LNCAP (cell line): ENCODE data around the gene GSKIP.

Source experiments
- CTCF ChIP-seq: fragments of 450-650 bp; IDR thresholded peaks from 2 replicates; pipeline ENCODE4 v1.5.1; 2017; ENCODE audit warnings: mild to moderate bottlenecking

The GSKIP gene

GRCh38 chr14:96393071-96393691, 29.9 kb downstream of the GSKIP start:
- no peak for TF ChIP-seq CTCF

GRCh38 chr14:96394047-96394815, 30.9 kb downstream of the GSKIP start:
- TF ChIP-seq CTCF, result no peak

- TF ChIP-seq CTCF, result no peak
Measured at GRCh38 chr14:96398432-96398831, 35.1 kb downstream of the GSKIP start.

DNA sequence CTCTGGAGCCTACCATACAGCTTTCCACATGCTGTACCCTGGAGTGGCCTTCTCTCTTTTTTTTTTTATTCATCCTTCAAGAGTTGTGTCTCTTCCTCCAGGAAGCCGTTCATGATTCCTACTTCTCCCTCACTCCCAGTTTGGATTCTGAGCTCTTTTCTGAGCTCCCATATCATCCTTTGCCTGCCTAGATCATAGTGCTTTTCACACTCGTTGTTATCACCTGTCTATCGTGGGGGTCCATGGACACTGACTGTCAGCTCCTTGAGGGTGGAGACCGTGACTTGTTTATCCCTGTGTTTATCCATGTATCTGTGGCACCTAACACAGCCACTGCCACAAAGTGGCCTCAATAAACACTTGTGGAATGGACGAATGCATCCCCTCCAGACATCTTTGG, 35.6 kb downstream of the GSKIP start:
- no peak for TF ChIP-seq CTCF

GRCh38 chr14:96399405-96399804, 36.1 kb downstream of the GSKIP start:
- no peak for TF ChIP-seq CTCF

DNA sequence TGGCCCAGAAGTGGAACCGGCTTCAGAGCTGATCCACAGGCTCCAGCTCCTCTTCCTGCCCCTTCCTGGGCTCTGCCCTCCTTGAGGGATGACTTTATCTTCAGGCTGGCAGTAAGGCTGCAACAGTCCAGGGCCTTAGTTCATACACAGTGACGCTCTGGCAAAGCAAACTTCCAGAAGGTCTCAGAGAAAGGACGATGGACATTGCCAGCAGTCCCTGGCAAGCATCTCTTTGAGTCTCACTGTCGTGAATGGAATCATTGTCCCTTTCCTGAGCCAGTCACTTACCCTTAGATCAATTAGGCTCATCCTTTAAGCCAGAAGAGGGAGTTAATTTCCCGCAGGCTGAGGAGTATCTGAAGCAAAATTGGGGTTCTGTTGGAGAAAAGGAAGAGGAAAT, 37.2 kb downstream of the GSKIP start:
- TF ChIP-seq CTCF, result no peak

DNA sequence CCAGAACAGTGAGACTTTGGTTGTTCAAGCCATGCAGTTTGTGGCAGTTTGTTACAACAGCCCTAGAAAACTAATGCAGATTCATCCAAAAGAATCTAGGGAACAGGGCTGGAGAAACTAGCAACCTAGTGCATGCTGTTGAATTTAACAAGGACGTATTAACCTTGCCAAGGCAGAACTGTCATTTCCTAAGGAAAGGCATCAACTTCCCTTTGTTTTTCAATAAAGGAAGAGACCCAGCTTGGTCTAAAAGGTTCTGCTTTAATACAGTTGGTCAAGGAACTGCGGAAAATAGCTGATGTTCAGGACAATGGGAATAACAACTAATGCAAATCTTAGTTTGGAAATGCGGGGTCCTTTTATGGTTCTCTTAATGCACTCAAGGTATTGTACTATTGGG, 40.1 kb downstream of the GSKIP start:
- TF ChIP-seq CTCF, result no peak
